HL-60/S4 treated with phorbol 12-myristate 13-acetate at 8.2 ng/mL for 4 days and 3 days (cell line): ENCODE measurements around the gene CYP2S1.

Experiments used
- in situ Hi-C: fragments of 300-500 bp; cut with MboI; formaldehyde crosslinking; loops from 2 replicates; pipeline ENCODE4 v1.15.0; 2022; ENCODE audit warnings: low sequenced_read_pairs

CYP2S1 gene

GRCh38 chr19:41194157-41194552 lies 1.1 kb downstream of the CYP2S1 start:
- in situ Hi-C loops, result no loop called here

GRCh38 chr19:41195675-41196497 lies 2.9 kb downstream of the CYP2S1 start:
- in situ Hi-C loops, result no loop called here

- in situ Hi-C loops, result no loop called here
These were observed 5.5 kb downstream of the CYP2S1 start for GRCh38 chr19:41198559-41198958.

GRCh38 chr19:41203371-41203770 lies 10.4 kb downstream of the CYP2S1 start:
- in situ Hi-C loops, result loop anchor here (10.0 kb wide), 1 partner anchor 51 kb away; no protein-coding TSS in a partner anchor

- in situ Hi-C loops, result loop anchor here (10.0 kb wide), 1 partner anchor 50 kb away; no protein-coding TSS in a partner anchor
These were observed 11.3 kb downstream of the CYP2S1 start for GRCh38 chr19:41204338-41204737.

GRCh38 chr19:41205995-41206394 lies 13.0 kb downstream of the CYP2S1 start:
- in situ Hi-C loops, result loop anchor here (10.0 kb wide), 1 partner anchor 49 kb away; no protein-coding TSS in a partner anchor

- in situ Hi-C loops, result loop anchor here (10.0 kb wide), 1 partner anchor 48 kb away; no protein-coding TSS in a partner anchor
These were observed 13.4 kb downstream of the CYP2S1 start for GRCh38 chr19:41206456-41206855.

- in situ Hi-C loops, result loop anchor here (10.0 kb wide), 1 partner anchor 48 kb away; no protein-coding TSS in a partner anchor
These were observed 14.1 kb downstream of the CYP2S1 start for GRCh38 chr19:41206926-41207750.

- in situ Hi-C loops, result no loop called here
These were observed 21.1 kb downstream of the CYP2S1 start for GRCh38 chr19:41214161-41214560.

- in situ Hi-C loops, result no loop called here
These were observed 24.7 kb downstream of the CYP2S1 start for GRCh38 chr19:41217741-41218140.

- in situ Hi-C loops, result no loop called here
These were observed 25.2 kb downstream of the CYP2S1 start for GRCh38 chr19:41218249-41218614.

- in situ Hi-C loops, result no loop called here
These were observed 25.8 kb downstream of the CYP2S1 start, which contains the start of gene AXL for GRCh38 chr19:41218615-41219507. Gene AXL (plus strand): TSS chr19:41219223. CDS start chr19:41219393, 170 bp downstream.

GRCh38 chr19:41219924-41220567 lies 27.0 kb downstream of the CYP2S1 start:
- in situ Hi-C loops, result no loop called here

- in situ Hi-C loops, result no loop called here
These were observed 27.8 kb downstream of the CYP2S1 start for GRCh38 chr19:41220811-41221210.

- in situ Hi-C loops, result no loop called here
These were observed 28.6 kb downstream of the CYP2S1 start for GRCh38 chr19:41221514-41222205.

- in situ Hi-C loops, result no loop called here
These were observed 29.2 kb downstream of the CYP2S1 start for GRCh38 chr19:41222240-41222639.

GRCh38 chr19:41223431-41224234 lies 30.6 kb downstream of the CYP2S1 start:
- in situ Hi-C loops, result no loop called here

GRCh38 chr19:41224632-41225031 lies 31.6 kb downstream of the CYP2S1 start:
- in situ Hi-C loops, result no loop called here
